Caco-2 (cell line): ENCODE data around the gene PRKCQ. TPM values are rescaled to one million over a fixed set of nuclear protein-coding genes. Genes with fewer than 3 reads are reported as not detected.

ENCODE experiments used
- BruUV-seq: library from RNA; stranded (reverse); fragments of 400-500 nt; replicated peaks from 2 replicates; lab custom pipeline; 2021; lab: Mats Ljungman, UMichigan
- CTCF ChIA-PET: fragments of 300-600 bp; sonication (Branson Sonifier 250); formaldehyde crosslinking; loops from one replicate; lab custom pipeline; 2022; ENCODE audit warnings: antibody characterized with exemption; lab: Charles Lee
- POLR2A ChIA-PET: fragments of 300-600 bp; sonication (Branson Sonifier 250); formaldehyde crosslinking; loops from one replicate; lab custom pipeline; 2022; ENCODE audit warnings: antibody characterized with exemption; lab: Charles Lee
- DNase-seq, 2 experiments: peaks; one replicate each; pipeline versions ENCODE4 v3.0.0 to v3.0.0-alpha.2; 2020 to 2022
- H3K27me3 ChIP-seq: replicated peaks from 2 replicates; pipeline ENCODE4 v1.6.0; 2011; ENCODE audit warnings: low read length; ENCODE audit not compliant: control insufficient read depth, insufficient read depth
- H3K36me3 ChIP-seq: 2 replicates; pipeline ENCODE4 v1.5.1; 2011; ENCODE audit warnings: low read length; ENCODE audit not compliant: control insufficient read depth, insufficient read depth
- H3K4me1 ChIP-seq: fragments of 250-450 bp; sonication (Bioruptor Pico); 2 replicates; pipeline ENCODE4 v1.5.1; 2020; ENCODE audit warnings: mild to moderate bottlenecking
- H3K4me3 ChIP-seq: 2 replicates; pipeline ENCODE4 v1.5.1; 2011; ENCODE audit warnings: low read depth, mild to moderate bottlenecking, control low read depth, low read length
- H3K9me3 ChIP-seq: fragments of 250-450 bp; sonication (Bioruptor Pico); 2 replicates; pipeline ENCODE4 v1.5.1; 2020; ENCODE audit warnings: mild to moderate bottlenecking, moderate library complexity
- H3K27ac Mint-ChIP-seq: one replicate; pipeline ENCODE4 v1.8.0; 2022; ENCODE audit warnings: mixed read lengths; ENCODE audit not compliant: unreplicated experiment
- H3K27me3 Mint-ChIP-seq: one replicate; pipeline ENCODE4 v1.8.0; 2022; ENCODE audit warnings: mixed read lengths; ENCODE audit not compliant: insufficient read depth, unreplicated experiment
- H3K36me3 Mint-ChIP-seq: one replicate; pipeline ENCODE4 v1.8.0; 2022; ENCODE audit warnings: mild to moderate bottlenecking, mixed read lengths; ENCODE audit not compliant: insufficient read depth, unreplicated experiment
- H3K4me1 Mint-ChIP-seq: one replicate; pipeline ENCODE4 v1.8.0; 2022; ENCODE audit warnings: low read depth, mixed read lengths; ENCODE audit not compliant: unreplicated experiment
- H3K4me3 Mint-ChIP-seq: one replicate; pipeline ENCODE4 v1.8.0; 2022; ENCODE audit warnings: mild to moderate bottlenecking, moderate library complexity, mixed read lengths; ENCODE audit not compliant: unreplicated experiment
- H3K9me3 Mint-ChIP-seq: one replicate; pipeline ENCODE4 v1.8.0; 2022; ENCODE audit warnings: mixed read lengths; ENCODE audit not compliant: unreplicated experiment
- CTCF ChIP-seq, 2 experiments: fragments of 200-600 bp in 1 of 2; IDR thresholded peaks; 1 replicate in 1 of 2; 2 replicates in 1 of 2; pipeline versions ENCODE4 v1.5.1 to v1.8.0; 2011 to 2022; ENCODE audit warnings: antibody characterized with exemption in 1 of 2, control low read depth in 1 of 2, inconsistent platforms in 1 of 2, low read depth in 1 of 2, low read length in 1 of 2, mild to moderate bottlenecking in 1 of 2, moderate library complexity in 1 of 2; ENCODE audit not compliant: insufficient read depth in 1 of 2, severe bottlenecking in 1 of 2, unreplicated experiment in 1 of 2
- intact Hi-C: fragments of 100-400 bp; cut with micrococcal nuclease; formaldehyde crosslinking; loops from one replicate; pipeline ENCODE4 v1.10.0; 2022; ENCODE audit not compliant: unreplicated experiment
- total RNA-seq: library from RNA; stranded (reverse); gene quantifications from 2 replicates; pipeline ENCODE4 v1.2.3, GENCODE V29; 2022

Gene PRKCQ
- total RNA-seq, 1 experiment from 2014 or later: 2.4 TPM

- no peaks in the 10 kb centered on the region for H3K27me3 ChIP-seq
- POLR2A ChIA-PET: no interaction called here
- intact Hi-C loops: no loop called here
- H3K27ac Mint-ChIP-seq: no peak overlapping the region
- H3K27me3 Mint-ChIP-seq: peaks cover 4% of the 10 kb centered on the region
- TF ChIP-seq CTCF (IDR thresholded peaks at IDR 0.05; ENCODE audit: insufficient read depth in 1 of 2, low read depth in 1 of 2, low read length in 1 of 2, severe bottlenecking in 1 of 2, unreplicated experiment in 1 of 2): no peak
- H3K4me1 Mint-ChIP-seq: no peaks in the 10 kb centered on the region
- no peaks in the 10 kb centered on the region for H3K9me3 ChIP-seq
- no peaks in the 10 kb centered on the region for H3K9me3 Mint-ChIP-seq
- H3K4me1 ChIP-seq: no peaks in the 10 kb centered on the region
- H3K36me3 ChIP-seq: no peaks in the 10 kb centered on the region
- no peak for DNase-seq
- no TSS peak for BruUV-seq
- H3K36me3 Mint-ChIP-seq: no peaks in the 10 kb centered on the region
- CTCF ChIA-PET: no interaction called here
- H3K4me3 ChIP-seq: no peak overlapping the region
- no peak overlapping the region for H3K4me3 Mint-ChIP-seq
Observed at GRCh38 chr10:6476989-6477388, 103.1 kb downstream of the PRKCQ start.

DNA sequence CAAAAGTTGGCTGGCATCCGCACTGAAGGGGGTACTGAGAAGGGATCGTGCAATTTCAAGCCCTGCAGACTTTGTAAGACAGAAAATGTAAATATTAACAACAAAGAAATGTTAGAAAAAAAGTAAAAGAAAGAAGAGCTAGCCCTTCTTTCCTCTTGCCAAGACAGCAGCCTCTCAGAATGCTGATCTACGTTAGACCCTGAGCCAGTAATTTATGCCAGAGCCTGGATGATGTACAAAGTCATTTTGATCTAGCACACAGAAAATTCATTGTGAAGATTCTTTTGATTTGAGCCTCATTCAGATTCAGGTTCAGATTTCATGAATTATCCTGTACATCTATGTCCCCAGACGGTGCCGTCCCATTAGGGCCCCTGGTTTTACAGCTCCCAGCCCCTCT lies 105.2 kb downstream of the PRKCQ start:
- BruUV-seq: no TSS peak
- H3K27ac Mint-ChIP-seq: no peak overlapping the region
- Histone ChIP-seq H3K27me3 (no peaks in the 10 kb centered on the region), H3K9me3 (no peaks in the 10 kb centered on the region), H3K36me3 (no peaks in the 10 kb centered on the region), H3K4me3 (no peak overlapping the region), H3K4me1 (no peaks in the 10 kb centered on the region)
- no peaks in the 10 kb centered on the region for H3K36me3 Mint-ChIP-seq
- intact Hi-C loops: no loop called here
- no peak for TF ChIP-seq CTCF (IDR thresholded peaks at IDR 0.05; ENCODE audit: insufficient read depth in 1 of 2, low read depth in 1 of 2, low read length in 1 of 2, severe bottlenecking in 1 of 2, unreplicated experiment in 1 of 2)
- POLR2A ChIA-PET: no interaction called here
- H3K9me3 Mint-ChIP-seq: peaks cover 7% of the 10 kb centered on the region
- CTCF ChIA-PET: no interaction called here
- peaks cover 7% of the 10 kb centered on the region for H3K27me3 Mint-ChIP-seq
- no peak overlapping the region for H3K4me3 Mint-ChIP-seq
- no peak for DNase-seq
- H3K4me1 Mint-ChIP-seq: no peaks in the 10 kb centered on the region

GRCh38 chr10:6473901-6474370 lies 106.1 kb downstream of the PRKCQ start:
- Histone ChIP-seq H3K36me3 (no peaks in the 10 kb centered on the region), H3K9me3 (no peaks in the 10 kb centered on the region), H3K27me3 (no peaks in the 10 kb centered on the region), H3K4me1 (no peaks in the 10 kb centered on the region), H3K4me3 (no peak overlapping the region)
- BruUV-seq: no TSS peak
- Mint-ChIP-seq H3K4me1 (no peaks in the 10 kb centered on the region), H3K36me3 (no peaks in the 10 kb centered on the region), H3K27ac (no peak overlapping the region), H3K27me3 (peaks cover 7% of the 10 kb centered on the region), H3K4me3 (no peak overlapping the region), H3K9me3 (peaks cover 11% of the 10 kb centered on the region)
- TF ChIP-seq CTCF (IDR thresholded peaks at IDR 0.05; ENCODE audit: insufficient read depth in 1 of 2, low read depth in 1 of 2, low read length in 1 of 2, severe bottlenecking in 1 of 2, unreplicated experiment in 1 of 2): no peak
- no peak for DNase-seq
- intact Hi-C loops: no loop called here
- ChIA-PET POLR2A (no interaction called here), CTCF (no interaction called here)
